ENCODE measurements around the gene MAEL. TPM values are rescaled to one million over a fixed set of nuclear protein-coding genes. Genes with fewer than 3 reads are reported as not detected.

MAEL gene
- polyA plus RNA-seq, 1 donor from 2014 or later: not detected

- H3K36me3 ChIP-seq (ENCODE audit: insufficient read depth, low read length): no peaks in the 10 kb centered on the region
- H3K79me2 ChIP-seq (replicated peaks; ENCODE audit: insufficient read depth, low read length): no peaks in the 10 kb centered on the region
- H3F3A ChIP-seq (ENCODE audit: insufficient read depth, low read length, poor library complexity, severe bottlenecking): no peaks in the 10 kb centered on the region
- H2AFZ ChIP-seq (ENCODE audit: low read depth, low read length): no peak overlapping the region
- TF ChIP-seq EZH2 (IDR thresholded peaks at IDR 0.05; ENCODE audit: borderline replicate concordance, insufficient read depth, low read length, poor library complexity, severe bottlenecking): no peak
- TF ChIP-seq POLR2AphosphoS5 (IDR thresholded peaks at IDR 0.05): no peak
- no peak for TF ChIP-seq EP300 (conservative IDR thresholded peaks at IDR 0.05; ENCODE audit: poor library complexity, severe bottlenecking)
- no peak for TF ChIP-seq SMC3 (conservative IDR thresholded peaks at IDR 0.05; ENCODE audit: poor library complexity)
- no peak for TF ChIP-seq REST (IDR thresholded peaks at IDR 0.05; ENCODE audit: borderline replicate concordance)
- H3K9me2 ChIP-seq (ENCODE audit: insufficient read depth, low read length): no peaks in the 10 kb centered on the region
- H4K20me1 ChIP-seq (ENCODE audit: insufficient read depth): no peaks in the 10 kb centered on the region
- no peaks in the 10 kb centered on the region for H3K27me3 ChIP-seq (ENCODE audit: insufficient read depth, low read depth, low read length)
- no peak overlapping the region for H3K9ac ChIP-seq (ENCODE audit: low read length)
- H3K4me3 ChIP-seq (ENCODE audit: low read length): no peak overlapping the region
- no peak overlapping the region for H3K27ac ChIP-seq (ENCODE audit: low read length)
- no peaks in the 10 kb centered on the region for H3K9me3 ChIP-seq (ENCODE audit: low read length)
- no peak overlapping the region for H3K4me2 ChIP-seq (ENCODE audit: low read length)
These were observed 72.0 kb downstream of the MAEL start for GRCh38 chr1:167061073-167061464.

GRCh38 chr1:167064621-167065020 is 75.5 kb downstream of the MAEL start:
- no peaks in the 10 kb centered on the region for H3K36me3 ChIP-seq (ENCODE audit: insufficient read depth, low read length)
- TF ChIP-seq EZH2 (IDR thresholded peaks at IDR 0.05; ENCODE audit: borderline replicate concordance, insufficient read depth, low read length, poor library complexity, severe bottlenecking) (no peak), POLR2AphosphoS5 (IDR thresholded peaks at IDR 0.05) (no peak), MXI1 (conservative IDR thresholded peaks at IDR 0.05; ENCODE audit: poor library complexity, severe bottlenecking) (no peak), CTCF (IDR thresholded peaks at IDR 0.05; ENCODE audit: poor library complexity, severe bottlenecking) (no peak), SMC3 (conservative IDR thresholded peaks at IDR 0.05; ENCODE audit: poor library complexity) (no peak)
- no peak overlapping the region for H3K4me2 ChIP-seq (ENCODE audit: low read length)
- no peak overlapping the region for H3K27ac ChIP-seq (ENCODE audit: low read length)
- no peak overlapping the region for H3K4me3 ChIP-seq (ENCODE audit: low read length)
- no peaks in the 10 kb centered on the region for H3F3A ChIP-seq (ENCODE audit: insufficient read depth, low read length, poor library complexity, severe bottlenecking)
- H3K27me3 ChIP-seq (ENCODE audit: insufficient read depth, low read depth, low read length): no peaks in the 10 kb centered on the region
- no peaks in the 10 kb centered on the region for H3K79me2 ChIP-seq (replicated peaks; ENCODE audit: insufficient read depth, low read length)
- H3K9me2 ChIP-seq (ENCODE audit: insufficient read depth, low read length): no peaks in the 10 kb centered on the region
- H2AFZ ChIP-seq (ENCODE audit: low read depth, low read length): no peak overlapping the region
- no peak overlapping the region for H3K9ac ChIP-seq (ENCODE audit: low read length)
- no peaks in the 10 kb centered on the region for H4K20me1 ChIP-seq (ENCODE audit: insufficient read depth)
- H3K9me3 ChIP-seq (ENCODE audit: low read length): no peaks in the 10 kb centered on the region

- no peak overlapping the region for H3K27ac ChIP-seq (ENCODE audit: low read length)
- H3F3A ChIP-seq (ENCODE audit: insufficient read depth, low read length, poor library complexity, severe bottlenecking): no peaks in the 10 kb centered on the region
- no peak overlapping the region for H3K4me3 ChIP-seq (ENCODE audit: low read length)
- no peaks in the 10 kb centered on the region for H4K20me1 ChIP-seq (ENCODE audit: insufficient read depth)
- no peak for TF ChIP-seq POLR2AphosphoS5 (IDR thresholded peaks at IDR 0.05)
- no peak for TF ChIP-seq RAD21 (conservative IDR thresholded peaks at IDR 0.05)
- TF ChIP-seq EZH2 (IDR thresholded peaks at IDR 0.05; ENCODE audit: borderline replicate concordance, insufficient read depth, low read length, poor library complexity, severe bottlenecking): no peak
- TF ChIP-seq SMC3 (conservative IDR thresholded peaks at IDR 0.05; ENCODE audit: poor library complexity): no peak
- TF ChIP-seq EP300 (conservative IDR thresholded peaks at IDR 0.05; ENCODE audit: poor library complexity, severe bottlenecking): no peak
- TF ChIP-seq REST (IDR thresholded peaks at IDR 0.05; ENCODE audit: borderline replicate concordance): no peak
- no peak for TF ChIP-seq CTCF (IDR thresholded peaks at IDR 0.05; ENCODE audit: poor library complexity, severe bottlenecking)
- no peak for TF ChIP-seq TAF1 (IDR thresholded peaks at IDR 0.05; ENCODE audit: low read depth)
- TF ChIP-seq MXI1 (conservative IDR thresholded peaks at IDR 0.05; ENCODE audit: poor library complexity, severe bottlenecking): no peak
- H3K9me3 ChIP-seq (ENCODE audit: low read length): no peaks in the 10 kb centered on the region
- H3K79me2 ChIP-seq (replicated peaks; ENCODE audit: insufficient read depth, low read length): no peaks in the 10 kb centered on the region
- no peaks in the 10 kb centered on the region for H3K36me3 ChIP-seq (ENCODE audit: insufficient read depth, low read length)
- no peaks in the 10 kb centered on the region for H3K9me2 ChIP-seq (ENCODE audit: insufficient read depth, low read length)
- no peaks in the 10 kb centered on the region for H3K27me3 ChIP-seq (ENCODE audit: insufficient read depth, low read depth, low read length)
- H3K4me2 ChIP-seq (ENCODE audit: low read length): no peak overlapping the region
- H2AFZ ChIP-seq (ENCODE audit: low read depth, low read length): no peak overlapping the region
- no peak overlapping the region for H3K9ac ChIP-seq (ENCODE audit: low read length)
These were observed 76.4 kb downstream of the MAEL start for GRCh38 chr1:167065471-167065870.

Measured in neural cell (in vitro differentiated cells).